HuH-7 (cell line): ENCODE measurements around the gene PRKCE.

Source experiments
- DNase-seq: peaks from one replicate; pipeline ENCODE4 v3.0.0; 2011; ENCODE audit warnings: low spot score

PRKCE gene

DNA sequence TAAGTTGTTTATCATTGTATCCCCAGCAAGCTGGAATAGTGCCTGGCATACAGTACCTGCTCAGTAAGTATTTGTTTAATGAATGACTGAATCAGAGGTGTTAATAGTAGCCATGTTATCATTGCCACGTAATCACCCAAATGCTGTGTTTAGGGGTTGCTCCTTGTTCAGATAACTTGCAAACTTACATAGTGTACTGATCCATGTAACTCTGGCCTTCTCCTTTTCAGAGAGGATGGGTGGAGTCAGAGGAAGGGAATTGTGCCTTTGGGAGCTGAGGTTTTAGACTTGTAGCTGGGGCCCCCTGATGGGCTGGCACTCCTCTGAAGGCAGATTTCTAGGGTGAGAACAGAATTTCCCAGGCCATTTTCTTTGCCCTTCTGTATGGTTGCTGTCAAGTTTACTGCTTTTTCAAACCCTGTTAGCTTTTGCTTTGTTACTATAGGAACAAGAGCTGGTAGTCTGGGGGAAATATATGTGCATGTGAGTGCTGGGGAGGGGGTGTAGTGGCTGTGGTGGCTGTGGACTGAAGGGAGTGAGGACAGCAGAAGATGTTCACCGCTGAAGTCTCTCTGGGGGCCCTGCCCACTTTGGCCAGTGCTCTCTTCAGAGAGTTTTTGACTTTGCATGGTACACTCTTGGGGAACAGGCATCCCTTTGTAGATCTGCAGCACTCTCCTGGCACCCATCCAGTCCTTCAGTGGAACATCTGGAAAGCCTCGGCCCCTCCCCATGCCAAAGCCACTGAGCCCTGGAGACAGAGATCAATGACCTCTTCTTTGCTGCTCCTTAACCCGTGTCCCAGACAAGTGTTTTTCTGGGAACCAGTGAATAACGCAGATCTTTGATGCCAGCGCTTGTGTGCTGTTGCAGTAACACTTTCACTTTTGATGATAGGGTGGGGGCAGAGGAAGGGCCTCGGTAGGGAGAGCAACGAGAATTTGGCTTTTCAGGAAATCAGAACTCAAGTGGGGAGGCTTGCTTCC is 209.0 kb downstream of the PRKCE start:
- no peak for DNase-seq

- DNase-seq, result no peak
Observed at GRCh38 chr2:45862843-45863242, 211.4 kb downstream of the PRKCE start.

DNA sequence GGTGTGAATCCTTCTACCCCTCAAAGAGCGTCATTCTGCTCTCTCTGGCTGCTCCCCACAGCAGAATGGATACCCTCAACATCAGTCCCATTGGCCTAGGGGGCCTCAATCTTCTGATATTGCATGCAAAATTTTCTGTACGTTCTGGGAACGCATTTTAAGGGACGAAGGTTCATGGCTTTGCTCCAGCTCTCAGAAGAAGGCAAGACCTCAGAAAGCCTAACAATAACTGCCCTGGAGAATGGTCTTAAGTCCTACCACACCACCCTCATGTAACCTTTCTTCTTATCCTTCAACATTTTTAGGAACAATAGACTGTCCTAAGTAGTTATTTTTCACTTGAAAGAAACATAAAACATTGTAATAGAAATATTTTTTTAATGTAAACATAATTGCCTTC is 212.6 kb downstream of the PRKCE start:
- no peak for DNase-seq

- no peak for DNase-seq
Observed at GRCh38 chr2:45867349-45867748, 215.9 kb downstream of the PRKCE start.

GRCh38 chr2:45867800-45868199 is 216.3 kb downstream of the PRKCE start:
- no peak for DNase-seq

DNA sequence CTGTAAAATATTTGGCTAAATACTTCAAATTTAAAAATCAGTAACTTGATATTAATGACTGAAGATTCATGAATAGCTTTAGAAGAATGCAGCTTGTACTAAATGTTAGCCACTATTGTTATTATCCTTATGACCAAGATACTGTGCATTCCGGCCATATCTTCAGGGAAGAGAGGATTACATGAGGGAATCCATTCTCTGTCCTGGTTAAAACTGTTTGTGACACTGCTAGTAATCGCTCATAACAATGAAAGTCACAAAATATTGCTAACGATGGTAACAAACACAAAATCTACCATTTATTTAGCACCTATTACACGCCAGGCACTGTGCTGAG is 217.7 kb downstream of the PRKCE start:
- no peak for DNase-seq

- DNase-seq, result no peak
Observed at GRCh38 chr2:45871025-45871424, 219.6 kb downstream of the PRKCE start.

DNA sequence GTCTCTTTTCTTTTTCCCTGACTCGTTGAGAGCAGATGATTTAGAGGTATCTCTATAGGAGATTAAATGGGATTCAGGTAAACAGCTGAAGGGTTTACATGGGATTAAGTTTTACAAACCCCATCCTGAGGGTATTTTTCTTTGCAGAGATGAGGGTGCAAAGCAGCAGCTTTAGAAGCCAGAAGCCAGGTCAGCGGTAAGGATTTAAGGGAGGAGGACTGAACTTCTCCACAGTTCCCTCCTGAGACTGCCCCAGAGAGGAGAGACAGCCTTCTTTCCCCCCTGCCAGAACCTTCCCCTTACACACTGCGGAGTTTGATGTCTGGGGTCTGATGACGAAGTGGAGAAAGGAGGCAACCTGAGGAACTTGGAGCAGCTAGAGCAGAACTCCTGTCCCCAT is 220.1 kb downstream of the PRKCE start:
- DNase-seq, result no peak

DNA sequence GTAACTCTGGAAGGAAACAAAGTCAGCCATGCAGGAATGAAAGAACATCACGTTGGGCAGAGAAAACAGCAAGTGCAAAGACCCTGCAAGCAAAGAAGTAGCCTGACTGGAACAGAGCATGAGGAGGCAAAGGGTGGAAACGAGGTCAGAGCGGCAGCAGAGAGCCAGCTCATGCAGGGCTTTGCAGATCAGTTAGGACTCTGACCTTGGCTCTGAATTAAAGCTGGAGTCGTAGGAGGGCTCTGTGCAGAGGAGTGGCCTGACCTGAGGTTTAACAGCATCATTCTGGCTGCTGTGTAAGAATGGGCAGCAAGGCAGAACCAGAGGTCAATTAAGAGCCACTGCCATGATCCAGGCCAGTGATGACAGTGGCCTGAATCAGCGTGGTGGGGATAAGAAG is 220.7 kb downstream of the PRKCE start:
- peak; percentile 36 for DNase-seq

DNA sequence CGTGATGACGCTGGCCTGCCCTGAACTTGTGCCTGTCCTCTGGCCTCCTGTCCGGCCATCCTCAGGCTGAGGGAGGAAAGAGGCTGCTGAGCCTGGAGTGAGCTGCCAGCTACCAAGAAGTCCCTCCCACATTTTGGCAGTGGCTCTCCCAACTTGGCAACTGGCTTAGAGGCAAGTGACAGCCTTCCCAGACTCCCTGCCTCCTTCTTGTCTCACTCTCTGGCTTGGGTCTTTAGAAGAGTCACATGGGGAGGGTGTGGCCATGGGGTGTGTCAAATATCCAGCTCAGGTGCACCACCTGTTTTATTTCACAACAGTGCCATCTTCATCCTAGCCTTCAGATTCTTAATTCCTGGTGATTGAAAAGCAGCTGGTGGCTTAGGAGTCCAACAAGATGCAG is 222.9 kb downstream of the PRKCE start:
- no peak for DNase-seq

- DNase-seq, result no peak
Observed at GRCh38 chr2:45876611-45877010, 225.1 kb downstream of the PRKCE start.

DNA sequence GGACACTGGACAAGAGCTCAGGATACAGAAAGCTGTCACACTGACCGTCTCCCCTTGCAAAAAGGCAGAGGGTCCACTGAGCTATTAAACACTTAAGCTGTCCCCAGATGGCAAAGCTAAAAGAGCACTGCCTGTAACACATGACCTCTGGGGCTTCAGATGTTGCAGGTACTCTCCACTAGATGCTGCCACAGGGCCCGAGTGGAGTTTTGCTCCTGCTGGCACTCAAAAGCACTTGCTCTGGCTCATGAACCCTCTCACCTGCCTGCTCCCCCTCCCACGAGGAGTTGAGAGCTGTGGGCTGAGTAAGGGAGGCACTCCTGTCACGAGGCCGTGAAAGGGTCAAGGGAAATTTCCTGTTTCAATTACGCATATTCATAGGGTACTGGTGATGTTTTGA is 227.9 kb downstream of the PRKCE start:
- no peak for DNase-seq

GRCh38 chr2:45879936-45880335 is 228.5 kb downstream of the PRKCE start:
- DNase-seq, result no peak

DNA sequence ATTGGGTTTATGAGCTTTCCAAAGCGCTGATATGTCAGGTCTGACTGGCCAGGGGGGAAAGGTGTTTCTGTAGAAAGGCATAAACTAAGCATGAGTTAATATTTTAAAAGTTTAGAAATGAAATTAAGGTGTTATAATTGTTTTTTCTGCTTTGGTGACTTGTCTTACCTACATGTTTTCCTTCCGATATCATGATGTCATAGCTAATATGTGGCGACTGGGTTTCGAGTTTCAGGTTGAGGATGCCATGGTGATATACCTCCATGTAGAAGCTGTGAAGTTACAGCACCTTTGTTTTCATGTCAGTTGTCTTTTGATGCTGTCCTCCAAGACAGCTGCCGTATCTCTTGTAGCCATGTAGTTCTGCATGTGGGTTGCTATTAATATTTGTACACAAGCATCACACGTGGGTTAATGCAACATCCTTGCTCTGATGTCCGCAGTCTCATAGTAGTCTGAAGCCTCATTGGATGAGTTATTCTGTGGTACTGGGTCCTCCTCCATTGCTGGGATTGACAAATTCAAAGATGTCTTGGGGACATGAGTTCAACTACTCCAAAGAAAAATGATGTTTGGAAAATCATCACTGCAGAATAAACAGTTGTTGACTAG is 230.6 kb downstream of the PRKCE start:
- DNase-seq, result no peak

DNA sequence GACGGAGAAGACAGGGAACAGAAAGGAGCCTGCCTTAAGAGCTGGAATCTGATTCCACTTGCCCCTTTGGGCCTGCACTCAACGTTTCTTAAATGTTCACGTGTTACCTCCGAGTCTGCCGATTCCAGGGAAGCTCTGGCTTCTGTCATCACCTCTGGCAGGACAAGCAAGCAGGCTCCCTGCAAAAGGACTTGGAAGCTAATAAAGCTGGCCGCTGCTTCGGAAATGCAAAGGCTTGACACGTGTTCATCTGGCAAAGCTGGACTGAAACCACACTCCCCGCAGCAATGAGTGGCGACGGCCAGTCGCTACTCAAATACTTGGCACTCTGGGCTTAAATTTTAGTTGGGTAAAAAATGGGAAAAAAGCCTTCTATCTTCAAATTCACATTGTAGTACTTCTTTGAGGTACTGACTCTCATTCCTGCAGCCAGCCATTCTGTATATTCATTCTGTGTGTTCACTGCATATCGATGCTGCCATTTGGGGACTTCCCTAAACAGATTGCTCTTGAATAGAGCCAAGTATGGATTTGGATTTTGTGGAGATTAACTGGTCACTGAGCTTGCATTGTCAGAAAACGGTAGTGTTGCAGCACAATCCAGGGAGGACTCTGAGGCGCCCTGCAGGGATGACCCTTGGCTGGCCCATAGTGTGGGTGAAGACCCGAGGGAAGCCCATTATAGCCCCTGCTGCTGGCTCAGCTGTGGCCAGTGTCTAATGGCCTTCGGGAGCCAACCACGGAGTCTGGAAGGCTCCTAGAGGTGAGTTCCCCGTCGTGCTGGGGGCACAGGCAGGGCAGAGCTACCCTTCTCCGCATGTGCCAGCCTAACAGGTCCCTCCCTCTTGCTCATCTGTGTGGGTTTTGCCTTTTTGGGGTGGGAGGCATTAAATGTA is 231.5 kb downstream of the PRKCE start:
- DNase-seq, result no peak

GRCh38 chr2:45883603-45884000 is 232.1 kb downstream of the PRKCE start:
- no peak for DNase-seq

- DNase-seq, result no peak
Observed at GRCh38 chr2:45884126-45884525, 232.7 kb downstream of the PRKCE start.

GRCh38 chr2:45885171-45885621 is 233.7 kb downstream of the PRKCE start:
- DNase-seq, result no peak

DNA sequence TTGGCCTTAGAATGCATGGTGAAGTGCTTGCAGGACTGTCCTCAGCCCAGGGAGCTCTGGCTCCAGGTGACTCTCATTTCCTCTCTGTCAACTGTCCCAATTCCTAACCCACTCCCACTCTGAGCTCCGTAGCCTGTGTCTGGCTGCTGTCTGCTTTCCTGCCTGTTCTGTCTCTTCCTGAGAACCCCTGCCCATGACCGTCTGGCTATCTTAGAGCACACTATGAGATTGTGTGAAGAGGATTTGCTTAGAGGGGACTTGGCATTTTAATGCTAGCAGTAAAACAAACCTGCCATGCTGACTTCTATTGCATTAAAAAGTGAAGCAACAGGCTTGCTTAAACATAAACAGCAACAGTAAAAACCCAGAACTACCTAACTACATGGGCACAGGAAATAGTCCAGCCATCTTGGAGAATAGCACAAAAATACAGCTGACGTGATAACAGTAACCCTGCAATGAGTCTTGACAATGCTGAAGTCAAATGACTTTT is 234.7 kb downstream of the PRKCE start:
- no peak for DNase-seq

DNA sequence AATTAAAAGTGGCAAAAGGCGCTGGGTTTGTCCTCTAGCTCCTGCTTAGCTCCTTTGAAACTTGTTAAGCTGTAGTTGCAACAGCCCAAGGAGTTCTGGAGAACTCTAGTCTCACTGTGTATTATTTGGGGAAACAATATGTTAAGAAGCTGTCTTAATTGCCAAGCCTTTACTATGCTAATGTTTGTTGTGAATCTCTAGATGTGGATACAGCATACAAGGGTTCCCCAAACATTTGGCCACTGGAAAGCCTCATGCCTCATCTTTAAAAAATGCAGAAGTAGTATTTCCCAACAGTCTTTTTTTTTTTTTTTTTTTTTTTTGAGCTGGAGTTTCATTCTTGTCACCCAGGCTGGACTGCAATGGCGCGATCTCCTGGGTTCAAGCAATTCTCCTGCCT is 236.7 kb downstream of the PRKCE start:
- DNase-seq, result no peak

- no peak for DNase-seq
Observed at GRCh38 chr2:45888641-45889040, 237.2 kb downstream of the PRKCE start.

- no peak for DNase-seq
Observed at GRCh38 chr2:45889053-45889452, 237.6 kb downstream of the PRKCE start.
